ENCODE results near the gene ABCC10.

- TF ChIP-seq, protein P1, sequence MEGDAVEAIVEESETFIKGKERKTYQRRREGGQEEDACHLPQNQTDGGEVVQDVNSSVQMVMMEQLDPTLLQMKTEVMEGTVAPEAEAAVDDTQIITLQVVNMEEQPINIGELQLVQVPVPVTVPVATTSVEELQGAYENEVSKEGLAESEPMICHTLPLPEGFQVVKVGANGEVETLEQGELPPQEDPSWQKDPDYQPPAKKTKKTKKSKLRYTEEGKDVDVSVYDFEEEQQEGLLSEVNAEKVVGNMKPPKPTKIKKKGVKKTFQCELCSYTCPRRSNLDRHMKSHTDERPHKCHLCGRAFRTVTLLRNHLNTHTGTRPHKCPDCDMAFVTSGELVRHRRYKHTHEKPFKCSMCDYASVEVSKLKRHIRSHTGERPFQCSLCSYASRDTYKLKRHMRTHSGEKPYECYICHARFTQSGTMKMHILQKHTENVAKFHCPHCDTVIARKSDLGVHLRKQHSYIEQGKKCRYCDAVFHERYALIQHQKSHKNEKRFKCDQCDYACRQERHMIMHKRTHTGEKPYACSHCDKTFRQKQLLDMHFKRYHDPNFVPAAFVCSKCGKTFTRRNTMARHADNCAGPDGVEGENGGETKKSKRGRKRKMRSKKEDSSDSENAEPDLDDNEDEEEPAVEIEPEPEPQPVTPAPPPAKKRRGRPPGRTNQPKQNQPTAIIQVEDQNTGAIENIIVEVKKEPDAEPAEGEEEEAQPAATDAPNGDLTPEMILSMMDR (IDR thresholded peaks at IDR 0.05; ENCODE audit: insufficient read depth, low read length): no peak
- TF ChIP-seq GABPA (IDR thresholded peaks at IDR 0.05; ENCODE audit: low read depth): no peak
Measured at GRCh38 chr6:43399932-43400487, 27.3 kb upstream of the ABCC10 start.
